CD4-positive, alpha-beta T cell treated with Interleukin-6 at 100 ng/mL for 8 hours (primary cell): ENCODE measurements around the gene POM121L2.
A peak's percentile ranks its signal among the peaks of the same experiment; 100 is the strongest.

ENCODE experiments used
- DNase-seq: peaks from one replicate; pipeline ENCODE4 v3.0.0-alpha.2; 2020; ENCODE audit warnings: mixed read lengths, low spot score

POM121L2 gene

DNA sequence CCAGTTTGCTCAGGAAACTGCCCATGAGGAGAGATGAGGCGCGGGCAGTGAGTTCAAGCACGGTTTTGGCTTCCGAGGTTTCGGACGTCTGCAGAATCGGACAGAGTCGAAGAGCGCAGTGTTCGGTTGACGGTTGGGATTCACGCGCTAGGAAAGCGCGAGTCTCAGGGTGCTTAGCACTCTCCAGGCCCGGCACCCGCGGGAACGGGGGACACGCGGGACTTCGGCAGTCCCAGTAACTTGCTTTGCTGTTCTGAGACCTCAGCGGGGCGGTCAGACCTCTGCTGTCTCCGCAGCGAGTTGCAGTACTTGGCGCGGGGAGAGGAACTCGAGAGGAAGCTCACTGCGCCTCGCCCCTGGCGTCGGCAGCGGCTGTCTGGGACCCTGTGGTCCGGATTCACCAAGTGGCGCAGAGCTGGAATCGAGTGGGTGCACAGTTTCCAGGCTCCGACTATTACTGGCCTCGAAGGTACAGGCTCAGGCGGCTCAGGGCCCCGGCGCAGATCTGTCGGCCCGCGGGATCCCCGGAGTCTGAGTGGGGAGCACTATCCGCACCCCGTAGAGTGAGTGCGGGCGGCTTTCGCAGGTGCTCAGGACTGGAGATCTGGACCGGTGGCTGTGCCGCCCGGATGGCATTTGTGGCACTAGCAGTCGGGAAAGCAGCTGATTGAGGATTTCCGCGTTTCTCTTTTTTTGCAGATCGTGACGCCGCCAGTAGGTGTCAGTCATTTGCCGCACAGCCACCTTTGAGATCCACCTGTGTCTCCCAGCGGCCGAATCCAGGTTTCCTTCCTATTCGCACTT is at the start of gene POM121L2:
POM121L2 (minus strand) TSS at position 128 of the 804 bp plus-strand sequence; CDS start at position 25, 103 bp downstream.
- peak; percentile 54 for DNase-seq

DNA sequence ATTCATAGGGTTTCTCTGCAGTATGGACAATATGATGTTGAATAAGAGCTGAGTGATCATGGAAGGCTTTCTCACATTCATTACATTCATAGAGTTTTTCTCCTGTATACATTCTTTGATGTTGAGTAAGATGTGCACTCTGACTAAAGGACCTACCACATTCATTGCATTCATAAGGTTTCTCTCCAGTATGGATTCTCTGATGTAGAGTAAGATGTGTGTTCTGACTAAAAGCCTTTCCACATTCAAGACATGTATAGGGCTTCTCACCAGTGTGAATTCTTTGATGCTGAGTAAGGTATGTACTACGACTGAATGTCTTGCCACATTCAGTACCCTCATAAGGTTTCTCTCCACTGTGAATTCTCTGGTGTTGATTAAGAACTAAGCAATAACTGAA is 47.2 kb upstream of the POM121L2 start:
- no peak for DNase-seq

DNA sequence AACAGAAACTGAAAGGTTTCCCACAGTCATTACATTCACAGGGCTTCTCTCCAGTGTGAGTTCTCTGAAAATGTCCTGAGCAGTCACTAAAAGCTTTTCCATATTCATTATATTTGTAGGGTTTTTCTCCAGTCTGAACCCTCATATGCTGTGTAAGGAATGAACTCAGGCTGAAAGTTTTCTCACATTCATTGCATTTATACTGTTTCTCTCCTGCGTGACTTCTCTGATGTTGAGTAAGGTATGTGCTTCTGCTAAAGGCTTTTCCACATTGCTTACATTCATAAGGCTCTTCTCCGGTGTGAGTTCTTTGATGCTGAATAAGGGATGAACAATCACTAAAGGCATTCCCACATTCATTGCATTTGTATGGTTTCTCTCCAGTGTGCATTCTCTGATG is 46.7 kb upstream of the POM121L2 start:
- DNase-seq: no peak

DNA sequence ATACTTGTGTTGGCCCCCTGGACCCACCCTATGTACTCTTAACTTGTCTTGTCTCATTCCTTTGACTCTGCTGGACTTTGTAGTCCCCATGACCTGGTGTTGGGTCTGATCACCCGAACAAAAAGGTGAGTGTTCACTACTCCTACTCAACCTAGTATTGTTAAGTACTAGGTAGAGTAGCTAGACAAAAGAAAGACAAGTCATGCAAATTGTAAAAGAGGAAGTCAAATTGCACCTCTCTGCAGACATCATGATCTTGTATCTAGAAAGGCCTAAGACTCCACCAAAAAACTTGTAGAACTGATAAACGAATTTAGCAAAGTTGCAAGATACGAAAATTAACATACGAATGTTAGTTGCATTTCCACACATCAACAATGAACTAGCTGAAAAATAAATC is 40.8 kb upstream of the POM121L2 start:
- DNase-seq: no peak

GRCh38 chr6:27334141-27334540 is 22.1 kb upstream of the POM121L2 start:
- DNase-seq: no peak

GRCh38 chr6:27333642-27334040 is 21.6 kb upstream of the POM121L2 start:
- no peak for DNase-seq

GRCh38 chr6:27332692-27333641 is 20.9 kb upstream of the POM121L2 start:
- peak; percentile 22 for DNase-seq

GRCh38 chr6:27327023-27327738 is 15.1 kb upstream of the POM121L2 start:
- DNase-seq: no peak

- no peak for DNase-seq
Observed at GRCh38 chr6:27321901-27322300, 9.8 kb upstream of the POM121L2 start.

GRCh38 chr6:27321370-27321769 is 9.3 kb upstream of the POM121L2 start:
- no peak for DNase-seq

DNA sequence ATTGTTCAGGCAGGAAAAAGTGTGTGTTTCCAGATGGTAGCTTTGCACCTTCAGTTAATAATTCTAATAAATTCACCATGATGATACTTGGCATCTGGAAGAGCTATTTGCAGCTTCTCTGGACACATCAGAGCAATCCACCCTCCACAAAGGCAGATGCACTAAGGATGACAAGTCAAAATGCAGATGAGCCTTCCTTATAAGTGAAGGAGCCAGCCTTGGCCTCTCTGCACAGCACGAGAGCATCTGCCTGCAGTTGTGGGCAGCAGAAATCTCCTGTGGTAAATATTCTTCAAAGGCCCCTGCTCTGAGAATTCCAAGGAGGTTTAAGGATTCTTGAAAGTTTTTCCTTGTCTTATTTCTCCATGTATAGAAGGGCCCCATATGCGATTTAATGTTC is 6.9 kb upstream of the POM121L2 start:
- no peak for DNase-seq

GRCh38 chr6:27314046-27314445 is 2.0 kb upstream of the POM121L2 start:
- no peak for DNase-seq

- no peak for DNase-seq
Observed at GRCh38 chr6:27312950-27313271, 838 bp upstream of the POM121L2 start.

DNA sequence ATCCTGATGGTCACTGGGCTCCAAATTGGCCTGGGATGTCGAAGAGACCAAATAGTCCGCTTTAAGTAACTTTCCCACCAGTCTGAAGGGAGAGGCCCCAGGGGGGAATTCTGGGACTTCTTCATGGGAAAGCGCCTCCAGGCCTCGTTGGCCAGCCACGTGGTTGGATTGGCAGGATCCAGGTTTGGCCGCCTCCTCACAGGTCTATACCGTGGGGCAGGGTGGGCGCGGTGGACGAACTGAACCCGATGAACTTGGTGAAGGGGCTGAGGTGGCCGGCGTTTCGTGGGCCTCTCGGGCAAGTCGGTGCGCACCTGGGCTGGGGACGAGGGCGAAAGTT is 297 bp downstream of the POM121L2 start:
- no peak for DNase-seq

DNA sequence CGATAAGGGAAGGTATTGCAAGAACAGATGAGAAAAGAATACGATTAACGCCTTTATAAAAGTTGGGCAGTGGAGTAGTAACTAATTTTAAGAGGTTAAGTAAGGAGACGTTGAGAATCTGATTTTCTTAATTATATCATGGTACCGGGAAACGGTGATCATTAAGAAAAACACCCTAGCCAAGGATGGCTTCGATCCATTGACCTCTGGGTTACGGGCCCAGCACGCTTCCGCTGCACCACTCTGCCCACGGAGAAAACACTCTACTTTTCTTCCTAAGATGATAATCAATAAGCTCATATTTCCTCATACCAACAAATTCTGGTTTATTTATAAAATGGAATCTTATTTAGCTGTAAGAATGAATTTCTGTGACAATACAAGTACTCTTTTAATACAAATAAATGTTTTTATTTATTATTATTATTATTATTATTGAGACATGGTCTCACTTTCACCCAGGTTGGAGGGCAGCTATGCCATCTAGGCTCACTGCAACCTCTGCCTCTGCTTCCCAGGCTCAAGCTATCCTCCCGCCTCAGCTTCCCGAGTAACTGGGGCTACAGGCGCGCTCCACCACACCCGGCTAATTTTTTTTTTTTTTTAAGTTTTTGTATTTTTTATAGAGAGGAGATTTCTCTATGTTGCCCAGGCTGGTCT is 8.3 kb downstream of the POM121L2 start:
- DNase-seq: no peak

- DNase-seq: no peak
Observed at GRCh38 chr6:27297857-27298730, 14.0 kb downstream of the POM121L2 start.

DNA sequence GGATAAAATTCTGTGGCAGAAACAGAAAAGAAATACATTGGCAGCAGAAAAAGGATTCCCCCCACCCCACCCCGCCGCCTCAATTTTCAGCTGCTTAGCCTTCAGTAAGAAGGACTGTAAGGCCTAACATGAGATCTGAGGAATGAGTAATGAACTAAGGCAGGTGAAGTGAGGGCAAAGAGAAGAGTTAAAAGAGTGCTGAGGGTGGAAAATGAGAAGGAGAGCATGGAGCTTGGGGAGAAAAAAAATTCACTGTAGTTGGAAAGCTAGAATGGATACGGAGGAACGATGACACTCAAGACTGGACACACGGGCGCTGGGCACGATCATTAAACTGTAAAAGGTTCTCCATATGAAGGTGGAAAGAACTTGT is 14.6 kb downstream of the POM121L2 start:
- DNase-seq: no peak

- DNase-seq: no peak
Observed at GRCh38 chr6:27296106-27296783, 15.8 kb downstream of the POM121L2 start.

DNA sequence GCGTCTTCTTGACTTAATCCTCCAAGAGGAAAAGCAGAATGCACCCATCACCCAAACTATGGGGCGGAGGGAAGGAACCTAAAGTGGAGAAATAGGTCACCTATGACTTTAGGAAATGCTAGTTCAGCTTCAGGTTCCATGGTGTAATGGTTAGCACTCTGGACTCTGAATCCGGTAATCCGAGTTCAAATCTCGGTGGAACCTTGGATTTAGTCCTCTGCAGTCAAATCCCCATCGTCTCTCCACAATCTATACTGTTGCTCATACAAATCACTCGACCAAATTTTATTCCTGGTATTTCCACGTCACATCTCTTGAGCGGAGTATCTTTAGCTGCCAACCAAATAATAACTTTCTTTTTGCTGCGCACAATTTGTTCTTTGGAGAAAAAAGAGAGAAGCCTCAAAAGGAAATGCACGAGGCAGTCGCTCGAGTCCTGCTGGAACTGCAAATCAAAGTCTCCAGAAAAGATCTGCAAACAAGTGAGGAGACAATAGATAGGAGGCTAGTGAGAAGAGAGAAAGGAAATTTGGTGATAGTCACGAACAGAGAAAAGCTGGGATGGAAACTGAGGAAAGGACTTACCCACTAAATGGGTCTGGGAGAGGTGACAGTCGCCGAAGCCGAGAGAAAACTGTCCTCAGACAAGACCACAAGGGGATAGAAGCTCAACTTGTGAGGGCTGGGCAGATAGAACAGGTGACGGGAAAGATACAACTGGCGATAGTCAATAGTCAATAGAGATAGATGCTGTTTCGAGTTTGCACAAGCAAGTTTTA is 16.6 kb downstream of the POM121L2 start:
- DNase-seq: no peak

DNA sequence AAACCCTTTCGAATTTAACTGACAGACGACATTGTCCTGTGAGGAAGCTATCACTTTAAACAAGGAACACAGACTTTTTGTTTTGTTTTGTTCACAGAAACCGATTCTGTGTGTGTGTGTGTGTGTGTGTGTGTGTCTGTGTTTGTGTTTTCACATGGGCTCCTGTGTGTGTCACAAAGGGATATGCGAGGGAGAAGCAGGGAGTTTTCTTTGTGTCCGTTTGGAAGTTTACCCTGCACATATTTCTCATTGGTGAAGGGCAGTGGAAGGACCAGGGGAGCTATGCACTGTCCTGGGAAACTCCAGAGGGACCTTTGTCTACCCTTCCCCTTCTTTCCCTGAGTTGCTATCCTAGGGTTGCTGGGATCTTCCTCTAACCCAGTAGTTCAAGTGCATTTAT is 17.7 kb downstream of the POM121L2 start:
- DNase-seq: no peak
